Limb (tissue), 2 donors: Measurements from ENCODE around the gene SCT.
A peak's percentile ranks its signal among the peaks of the same experiment; 100 is the strongest.
"Not testable (repeated sequence)": the region's sequence is repeated elsewhere in the genome, so short reads cannot be mapped to it uniquely, and the experiment has no call there.

Source experiments
- DNase-seq, 2 donors: peaks; one replicate each; pipeline ENCODE4 v3.0.0-alpha.2; 2016; ENCODE audit errors: extremely low spot score in 2 of 2

Gene SCT

GRCh38 chr11:626475-627307 lies at the start of gene SCT:
SCT (minus strand) TSS chr11:627181; CDS start chr11:627143, 38 bp downstream.
- peak in 1 of 2 donors; percentile 49 for DNase-seq

- DNase-seq = no peak
These were observed 47.4 kb upstream of the SCT start for GRCh38 chr11:674406-674805.

GRCh38 chr11:673866-674265 lies 46.9 kb upstream of the SCT start:
- DNase-seq = no peak

- DNase-seq = no peak
These were observed 38.8 kb upstream of the SCT start for GRCh38 chr11:665704-666281.

GRCh38 chr11:665062-665703 lies 38.2 kb upstream of the SCT start:
- DNase-seq = peak in 1 of 2 donors; percentile 51

- DNase-seq = peak; percentile 8 to 71
These were observed 35.8 kb upstream of the SCT start for GRCh38 chr11:662689-663274.

- DNase-seq = no peak
These were observed 33.9 kb upstream of the SCT start for GRCh38 chr11:660681-661444.

- no peak for DNase-seq
These were observed 33.3 kb upstream of the SCT start for GRCh38 chr11:660281-660680.

- DNase-seq = no peak
These were observed 32.6 kb upstream of the SCT start for GRCh38 chr11:659532-660085.

- DNase-seq = no peak
These were observed 30.7 kb upstream of the SCT start for GRCh38 chr11:657691-658126.

GRCh38 chr11:656866-657265 lies 29.9 kb upstream of the SCT start:
- DNase-seq = no peak

GRCh38 chr11:656426-656825 lies 29.4 kb upstream of the SCT start:
- no peak for DNase-seq

- no peak for DNase-seq
These were observed 28.2 kb upstream of the SCT start for GRCh38 chr11:655036-655726.

- not testable (repeated sequence) for DNase-seq
These were observed 27.5 kb upstream of the SCT start for GRCh38 chr11:654444-654843.

- no peak for DNase-seq
These were observed 26.9 kb upstream of the SCT start for GRCh38 chr11:653837-654236.

- not testable (repeated sequence) for DNase-seq
These were observed 26.2 kb upstream of the SCT start for GRCh38 chr11:653136-653535.

GRCh38 chr11:650482-650881 lies 23.5 kb upstream of the SCT start:
- no peak for DNase-seq

GRCh38 chr11:647672-648158 lies 20.7 kb upstream of the SCT start:
- DNase-seq = not testable (repeated sequence)

GRCh38 chr11:646214-646613 lies 19.2 kb upstream of the SCT start:
- DNase-seq = no peak

GRCh38 chr11:645536-645935 lies 18.6 kb upstream of the SCT start:
- no peak for DNase-seq
